Smooth muscle cell of the umbilical artery (primary cell): ENCODE data around the gene ZNFX1. TPM values are rescaled to one million over a fixed set of nuclear protein-coding genes. Genes with fewer than 3 reads are reported as not detected.

Experiments used
- total RNA-seq: library from RNA; depleted of rRNA; stranded (reverse); fragments of >200 nt; gene quantifications from 2 replicates; pipeline ENCODE4 v1.2.3, GENCODE V29; 2014

ZNFX1 gene
- 26.7 and 44.2 TPM in 2 replicates for total RNA-seq

DNA sequence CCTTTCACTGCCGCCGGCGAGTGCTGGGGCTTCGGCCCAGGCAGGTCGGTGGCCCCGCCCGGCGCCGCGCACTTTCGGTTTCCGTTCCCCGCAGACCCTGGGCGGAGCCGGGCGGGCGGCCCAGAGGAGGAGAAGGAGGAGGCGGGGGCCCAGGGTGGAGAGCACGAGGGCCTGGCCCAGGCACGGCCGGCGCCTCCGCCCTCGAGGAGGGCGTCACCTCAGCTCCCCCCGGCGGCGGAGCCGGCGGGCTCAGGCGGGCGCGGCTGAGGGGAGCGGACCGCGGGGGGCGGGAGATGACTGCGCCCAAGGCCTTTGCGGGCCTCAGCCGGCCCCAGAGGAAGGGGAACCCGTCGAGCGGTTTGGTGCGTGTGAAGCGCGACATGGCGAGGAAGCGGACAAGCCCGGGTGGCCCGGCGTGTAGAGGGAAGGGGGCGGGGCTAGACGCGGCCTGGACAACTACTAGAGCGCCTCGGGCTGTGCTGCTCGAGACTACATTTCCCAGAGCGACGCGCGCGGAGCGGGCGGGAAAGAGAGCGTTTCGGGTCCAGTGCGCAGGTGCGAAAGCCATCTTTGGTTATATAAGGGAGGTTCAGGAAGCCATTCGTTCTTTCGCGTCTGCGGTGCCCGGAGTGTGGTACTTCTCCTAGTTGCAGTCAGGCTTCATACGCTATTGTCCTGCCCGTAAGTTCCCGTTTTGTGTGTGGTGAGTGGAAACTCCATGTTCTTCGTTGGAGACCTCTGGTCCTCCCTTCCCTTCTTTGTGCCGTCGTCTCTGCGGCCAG lies at the start of gene ZNFX1:
Gene ZNFX1 (minus strand): TSS at position 22 of the 782 bp plus-strand sequence. CDS start 2,218 bp downstream, outside the sequence.

DNA sequence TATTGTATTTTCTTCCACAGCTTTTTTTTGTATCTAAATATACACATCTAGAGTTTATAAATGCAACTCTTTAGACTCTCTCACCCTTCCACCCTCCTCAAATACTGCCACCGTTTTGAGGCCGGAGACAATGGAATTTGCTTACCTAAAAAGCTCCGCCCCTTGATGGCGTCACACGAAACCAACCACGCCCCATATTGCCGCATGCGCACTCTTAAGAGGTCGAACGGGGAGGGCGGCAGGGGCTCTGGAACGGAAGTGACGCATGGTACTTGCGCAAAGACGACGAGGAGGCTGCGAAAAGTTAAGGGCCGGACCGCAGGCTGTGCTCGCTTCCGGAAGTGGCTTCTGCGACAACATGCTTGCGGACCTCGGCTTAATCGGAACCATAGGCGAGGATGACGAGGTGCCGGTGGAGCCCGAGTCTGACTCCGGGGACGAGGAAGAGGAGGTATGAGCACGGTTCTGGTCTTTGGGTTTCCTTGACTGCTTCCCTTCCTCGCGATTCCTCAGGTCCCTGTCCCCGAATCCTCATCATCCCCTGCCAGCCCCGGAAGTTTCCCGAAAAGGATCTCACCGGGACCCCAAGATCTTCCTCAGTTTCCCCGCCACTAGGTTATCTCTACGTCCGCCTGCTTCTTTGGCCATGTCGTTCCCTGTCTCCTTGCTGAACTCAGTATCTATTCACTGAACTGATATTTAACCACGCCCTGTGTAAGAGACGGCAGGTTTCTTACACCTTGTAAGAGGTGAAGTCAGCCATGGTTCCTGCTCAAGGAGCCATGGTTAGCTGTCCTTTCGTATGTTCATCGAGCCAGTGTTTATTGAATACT lies 58.5 kb downstream of the ZNFX1 start, which contains the start of gene DDX27:
Gene DDX27 (plus strand): TSS at position 326 of the 833 bp plus-strand sequence. CDS start 33 bp downstream, at position 359.

Other genes with a start within 250 kb of the ZNFX1 start
- gene CSE1L, start 231.7 kb downstream of the ZNFX1 start, total RNA-seq: 59.1 and 113 TPM in 2 replicates
- gene STAU1, start 89.7 kb downstream of the ZNFX1 start, total RNA-seq: 38.3 and 71.6 TPM in 2 replicates
- 26.1 and 41.7 TPM in 2 replicates for gene DDX27, start 58.6 kb downstream of the ZNFX1 start, total RNA-seq
- gene KCNB1, start 204.6 kb upstream of the ZNFX1 start, total RNA-seq: not detected in 2 replicates